GM12878 (cell line): ENCODE results near the gene PITPNC1. TPM values are rescaled to one million over a fixed set of nuclear protein-coding genes. Genes with fewer than 3 reads are reported as not detected.

Experiments used
- BCL11A ChIP-seq: IDR thresholded peaks from 2 replicates; pipeline ENCODE4 v1.6.1; 2011; ENCODE audit warnings: low read depth, low read length
- BRCA1 ChIP-seq: IDR thresholded peaks from 2 replicates; pipeline ENCODE4 v1.6.1; 2011; ENCODE audit warnings: low read depth, low read length, improper control_type of control experiment
- CBFB ChIP-seq: IDR thresholded peaks from 2 replicates; pipeline ENCODE4 v1.6.1; 2016; ENCODE audit warnings: antibody characterized with exemption, low read depth
- CEBPB ChIP-seq, 2 experiments: fragments of 150-350 bp in 1 of 2; IDR thresholded peaks; 2 replicates each; pipeline ENCODE4 v1.6.1; 2012 to 2014; ENCODE audit warnings: low read depth in 2 of 2, low read length in 2 of 2, borderline replicate concordance in 1 of 2, inconsistent platforms in 1 of 2
- CHD1 ChIP-seq: IDR thresholded peaks from 2 replicates; pipeline ENCODE4 v1.6.1; 2012; ENCODE audit warnings: low read depth, low read length, improper control_type of control experiment
- EED ChIP-seq: sonication (generic); IDR thresholded peaks from 2 replicates; pipeline ENCODE4 v1.6.1; 2016; ENCODE audit warnings: antibody characterized with exemption, low read depth
- FOXM1 ChIP-seq: IDR thresholded peaks from 2 replicates; pipeline ENCODE4 v1.6.1; 2012; ENCODE audit warnings: low read depth, mild to moderate bottlenecking, inconsistent platforms, low read length, moderate library complexity
- HCFC1 ChIP-seq: fragments of 150-350 bp; IDR thresholded peaks from 2 replicates; pipeline ENCODE4 v1.6.1; 2014; ENCODE audit warnings: low read length
- HDAC6 ChIP-seq: fragments of 200-600 bp; sonication (generic); IDR thresholded peaks from one replicate; pipeline ENCODE4 v1.8.0; 2017; ENCODE audit warnings: antibody characterized with exemption; ENCODE audit not compliant: unreplicated experiment
- JUNB ChIP-seq: IDR thresholded peaks from 2 replicates; pipeline ENCODE4 v1.6.1; 2016; ENCODE audit warnings: antibody characterized with exemption, mild to moderate bottlenecking
- KLF5 ChIP-seq: fragments of 450-650 bp; IDR thresholded peaks from 2 replicates; pipeline ENCODE4 v1.6.1; 2014; ENCODE audit warnings: mild to moderate bottlenecking; ENCODE audit not compliant: partially characterized antibody
- NRF1 ChIP-seq: conservative IDR thresholded peaks from 2 replicates; pipeline ENCODE4 v1.6.1; 2011; ENCODE audit warnings: mild to moderate bottlenecking, low read depth, low read length, improper control_type of control experiment
- PAX5 ChIP-seq: IDR thresholded peaks from 2 replicates; pipeline ENCODE4 v1.6.1; 2011; ENCODE audit warnings: low read depth, low read length, borderline replicate concordance
- PML ChIP-seq: IDR thresholded peaks from 2 replicates; pipeline ENCODE4 v1.6.1; 2012; ENCODE audit warnings: low read length, inconsistent platforms
- POLR2AphosphoS2 ChIP-seq: IDR thresholded peaks from 2 replicates; pipeline ENCODE4 v1.6.1; 2011; ENCODE audit warnings: low read depth, mild to moderate bottlenecking, low read length, improper control_type of control experiment, moderate library complexity
- RB1 ChIP-seq: fragments of 450-650 bp; formaldehyde crosslinking; IDR thresholded peaks from 2 replicates; pipeline ENCODE4 v1.6.1; 2017; ENCODE audit warnings: mild to moderate bottlenecking, borderline replicate concordance
- SIN3A ChIP-seq: IDR thresholded peaks from 2 replicates; pipeline ENCODE4 v1.6.1; 2012; ENCODE audit warnings: low read depth, low read length, improper control_type of control experiment
- SPI1 ChIP-seq: IDR thresholded peaks from 2 replicates; pipeline ENCODE4 v1.6.1; 2011; ENCODE audit warnings: low read depth, mild to moderate bottlenecking, low read length, moderate library complexity, borderline replicate concordance; ENCODE audit not compliant: insufficient read depth
- SREBF2 ChIP-seq: IDR thresholded peaks from 2 replicates; pipeline ENCODE4 v1.6.1; 2012; ENCODE audit warnings: mild to moderate bottlenecking, low read length
- TAF1 ChIP-seq: IDR thresholded peaks from 2 replicates; pipeline ENCODE4 v1.6.1; 2011; ENCODE audit warnings: mild to moderate bottlenecking, low read depth, low read length, borderline replicate concordance
- TARDBP ChIP-seq: IDR thresholded peaks from 2 replicates; pipeline ENCODE4 v1.6.1; 2016; ENCODE audit warnings: borderline replicate concordance
- TBL1XR1 ChIP-seq: IDR thresholded peaks from 2 replicates; pipeline ENCODE4 v1.6.1; 2012; ENCODE audit warnings: low read depth, low read length, improper control_type of control experiment
- TCF3 ChIP-seq: IDR thresholded peaks from 2 replicates; pipeline ENCODE4 v1.6.1; 2012; ENCODE audit warnings: low read depth, mild to moderate bottlenecking, low read length, borderline replicate concordance; ENCODE audit not compliant: insufficient read depth
- TCF7 ChIP-seq: IDR thresholded peaks from 2 replicates; pipeline ENCODE4 v1.6.1; 2014; ENCODE audit warnings: antibody characterized with exemption, borderline replicate concordance
- ZNF274 ChIP-seq: IDR thresholded peaks from one replicate; pipeline ENCODE4 v1.8.0; 2011; ENCODE audit not compliant: insufficient read length, insufficient read depth
- ZSCAN29 ChIP-seq: fragments of 450-650 bp; IDR thresholded peaks from 2 replicates; pipeline ENCODE4 v1.6.1; 2017; ENCODE audit warnings: mild to moderate bottlenecking, moderate library complexity
- polyA plus RNA-seq, 11 experiments: library from polyadenylated mRNA; depleted of rRNA in 4 of 11; unstranded in 6 of 11; stranded (reverse) in 5 of 11; fragments of >200 nt; fragmentation: Nextera tagmentation in 4 of 11; fragmentation: Illumina TruSeq in 1 of 11; extraction: Ambion mirVana in 4 of 11; extraction: Trizol in 1 of 11; gene quantifications; 1 replicate in 1 of 11; 2 replicates in 10 of 11; pipeline versions ENCODE4 v1.2.1 to v1.2.3, GENCODE V29; 2011 to 2016; ENCODE audit warnings: inconsistent platforms in 2 of 11, missing spikeins in 2 of 11, low read depth in 1 of 11
- total RNA-seq, 4 experiments: library from RNA; depleted of rRNA in 3 of 4; stranded (reverse); fragments of >200 nt in 3 of 4; fragmentation: Illumina TruSeq in 1 of 4; extraction: Trizol in 1 of 4; gene quantifications; 2 replicates each; pipeline versions ENCODE4 v1.2.1 to v1.2.3, GENCODE V29; 2013 to 2021
- TF ChIP-seq, protein P1 (sequence below): IDR thresholded peaks from 2 replicates; pipeline ENCODE4 v1.6.1; 2012; ENCODE audit warnings: low read depth, low read length, improper control_type of control experiment
- TF ChIP-seq, protein P2 (sequence below): fragments of 450-650 bp; IDR thresholded peaks from 2 replicates; pipeline ENCODE4 v1.6.1; 2017; ENCODE audit warnings: mild to moderate bottlenecking, low read depth, inconsistent platforms; ENCODE audit not compliant: poor library complexity, severe bottlenecking
- TF ChIP-seq, protein P3 (sequence below): fragments of 450-650 bp; IDR thresholded peaks from 2 replicates; pipeline ENCODE4 v1.6.1; 2017; ENCODE audit warnings: borderline replicate concordance
- TF ChIP-seq, protein P4 (sequence below): IDR thresholded peaks from 2 replicates; pipeline ENCODE4 v1.6.1; 2012; ENCODE audit warnings: low read length, inconsistent platforms

The PITPNC1 gene
- total and polyA plus RNA-seq, 10 of the 15 experiments (the other 5 are each of a cell fraction or from before 2014, with no cell fraction given): 12.2 to 62.4 (median 47.3) TPM

DNA sequence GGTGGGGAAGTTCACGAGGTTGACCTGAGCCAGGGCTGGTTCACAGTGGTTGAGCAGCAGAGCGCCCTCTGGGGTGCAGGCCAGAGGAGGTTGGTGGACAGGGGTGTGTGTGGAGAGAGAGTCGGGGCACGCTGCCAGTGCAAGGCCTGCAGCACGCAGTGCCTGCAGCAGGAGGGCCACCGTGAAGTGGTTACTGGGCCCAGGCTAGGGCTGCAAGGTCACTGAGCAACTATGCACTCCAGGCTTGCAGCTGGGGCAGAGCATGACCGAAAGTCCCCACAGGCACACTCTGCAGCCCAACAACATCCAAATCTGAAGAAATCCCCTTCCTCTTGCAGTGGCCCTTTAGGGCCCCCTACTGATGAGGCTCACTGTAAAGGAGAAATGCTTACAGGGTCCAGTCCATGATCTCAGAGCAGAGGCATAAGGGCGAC is 251.5 kb downstream of the PITPNC1 start (continued):
- TF ChIP-seq, protein P1, sequence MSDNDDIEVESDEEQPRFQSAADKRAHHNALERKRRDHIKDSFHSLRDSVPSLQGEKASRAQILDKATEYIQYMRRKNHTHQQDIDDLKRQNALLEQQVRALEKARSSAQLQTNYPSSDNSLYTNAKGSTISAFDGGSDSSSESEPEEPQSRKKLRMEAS: 0 out of 2 replicates have a peak, but pooled peaks have one; percentile 26
- peak; percentile 54; the same call in 1 of the 2 replicates for TF ChIP-seq FOXM1
- TF ChIP-seq HDAC6: no peak
- TF ChIP-seq CHD1: no peak
- no peak for TF ChIP-seq BCL11A
- no peak for TF ChIP-seq HCFC1
- 0 out of 2 replicates have a peak, but pooled peaks have one; percentile 19 for TF ChIP-seq TCF3
- TF ChIP-seq, protein P2, sequence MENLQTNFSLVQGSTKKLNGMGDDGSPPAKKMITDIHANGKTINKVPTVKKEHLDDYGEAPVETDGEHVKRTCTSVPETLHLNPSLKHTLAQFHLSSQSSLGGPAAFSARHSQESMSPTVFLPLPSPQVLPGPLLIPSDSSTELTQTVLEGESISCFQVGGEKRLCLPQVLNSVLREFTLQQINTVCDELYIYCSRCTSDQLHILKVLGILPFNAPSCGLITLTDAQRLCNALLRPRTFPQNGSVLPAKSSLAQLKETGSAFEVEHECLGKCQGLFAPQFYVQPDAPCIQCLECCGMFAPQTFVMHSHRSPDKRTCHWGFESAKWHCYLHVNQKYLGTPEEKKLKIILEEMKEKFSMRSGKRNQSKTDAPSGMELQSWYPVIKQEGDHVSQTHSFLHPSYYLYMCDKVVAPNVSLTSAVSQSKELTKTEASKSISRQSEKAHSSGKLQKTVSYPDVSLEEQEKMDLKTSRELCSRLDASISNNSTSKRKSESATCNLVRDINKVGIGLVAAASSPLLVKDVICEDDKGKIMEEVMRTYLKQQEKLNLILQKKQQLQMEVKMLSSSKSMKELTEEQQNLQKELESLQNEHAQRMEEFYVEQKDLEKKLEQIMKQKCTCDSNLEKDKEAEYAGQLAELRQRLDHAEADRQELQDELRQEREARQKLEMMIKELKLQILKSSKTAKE: no peak
- TF ChIP-seq KLF5: no peak
- no peak for TF ChIP-seq TAF1
- TF ChIP-seq SPI1: no peak
- no peak for TF ChIP-seq BRCA1
- no peak for TF ChIP-seq JUNB
- no peak for TF ChIP-seq CEBPB (IDR thresholded peaks at IDR 0.05; ENCODE audit: borderline replicate concordance in 1 of 2, low read depth in 2 of 2, low read length in 2 of 2)
- no peak for TF ChIP-seq RB1
- TF ChIP-seq, protein P3, sequence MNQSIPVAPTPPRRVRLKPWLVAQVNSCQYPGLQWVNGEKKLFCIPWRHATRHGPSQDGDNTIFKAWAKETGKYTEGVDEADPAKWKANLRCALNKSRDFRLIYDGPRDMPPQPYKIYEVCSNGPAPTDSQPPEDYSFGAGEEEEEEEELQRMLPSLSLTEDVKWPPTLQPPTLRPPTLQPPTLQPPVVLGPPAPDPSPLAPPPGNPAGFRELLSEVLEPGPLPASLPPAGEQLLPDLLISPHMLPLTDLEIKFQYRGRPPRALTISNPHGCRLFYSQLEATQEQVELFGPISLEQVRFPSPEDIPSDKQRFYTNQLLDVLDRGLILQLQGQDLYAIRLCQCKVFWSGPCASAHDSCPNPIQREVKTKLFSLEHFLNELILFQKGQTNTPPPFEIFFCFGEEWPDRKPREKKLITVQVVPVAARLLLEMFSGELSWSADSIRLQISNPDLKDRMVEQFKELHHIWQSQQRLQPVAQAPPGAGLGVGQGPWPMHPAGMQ: no peak
- TF ChIP-seq ZNF274: no peak
- TF ChIP-seq TBL1XR1: no peak
- TF ChIP-seq, protein P4, sequence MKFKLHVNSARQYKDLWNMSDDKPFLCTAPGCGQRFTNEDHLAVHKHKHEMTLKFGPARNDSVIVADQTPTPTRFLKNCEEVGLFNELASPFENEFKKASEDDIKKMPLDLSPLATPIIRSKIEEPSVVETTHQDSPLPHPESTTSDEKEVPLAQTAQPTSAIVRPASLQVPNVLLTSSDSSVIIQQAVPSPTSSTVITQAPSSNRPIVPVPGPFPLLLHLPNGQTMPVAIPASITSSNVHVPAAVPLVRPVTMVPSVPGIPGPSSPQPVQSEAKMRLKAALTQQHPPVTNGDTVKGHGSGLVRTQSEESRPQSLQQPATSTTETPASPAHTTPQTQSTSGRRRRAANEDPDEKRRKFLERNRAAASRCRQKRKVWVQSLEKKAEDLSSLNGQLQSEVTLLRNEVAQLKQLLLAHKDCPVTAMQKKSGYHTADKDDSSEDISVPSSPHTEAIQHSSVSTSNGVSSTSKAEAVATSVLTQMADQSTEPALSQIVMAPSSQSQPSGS: no peak
- TF ChIP-seq EED: no peak
- TF ChIP-seq POLR2AphosphoS2: no peak
- TF ChIP-seq TCF7: no peak
- no peak for TF ChIP-seq TARDBP
- TF ChIP-seq ZSCAN29: no peak
- no peak for TF ChIP-seq CBFB
- TF ChIP-seq PML: no peak
- no peak for TF ChIP-seq SREBF2
- peak; percentile 71; the same call in 1 of the 2 replicates for TF ChIP-seq PAX5
- TF ChIP-seq NRF1: no peak
- TF ChIP-seq SIN3A: no peak
